AG04450 (cell line): ENCODE results near the gene INPP1. TPM values are rescaled to one million over a fixed set of nuclear protein-coding genes. Genes with fewer than 3 reads are reported as not detected.
"Not testable (repeated sequence)": the region's sequence is repeated elsewhere in the genome, so short reads cannot be mapped to it uniquely, and the experiment has no call there.

Source experiments
- CTCF ChIA-PET: fragments of 300-600, 350-600 bp; formaldehyde crosslinking; extraction: SDS; loops from one replicate; lab custom pipeline; 2022; ENCODE audit warnings: antibody characterized with exemption, inconsistent platforms; lab: Charles Lee
- POLR2A ChIA-PET: fragments of 350-600 bp; formaldehyde crosslinking; extraction: SDS; loops from one replicate; lab custom pipeline; 2021; ENCODE audit warnings: antibody characterized with exemption, inconsistent platforms; lab: Yijun Ruan, JAX
- DNase-seq: peaks from one replicate; pipeline ENCODE4 v3.0.0-alpha.2; 2011; ENCODE audit warnings: low read depth, low spot score
- H3K27ac ChIP-seq: one replicate; pipeline ENCODE4 v1.5.1; 2012; ENCODE audit warnings: low read depth, low read length, control low read depth
- H3K27me3 ChIP-seq: one replicate; pipeline ENCODE4 v1.6.0; 2012; ENCODE audit warnings: low read length; ENCODE audit not compliant: control insufficient read depth, insufficient read depth
- H3K4me3 ChIP-seq: 2 replicates; pipeline ENCODE4 v1.5.1; 2011; ENCODE audit warnings: mild to moderate bottlenecking, low read depth, low read length, control low read depth
- H3K9me3 ChIP-seq: 2 replicates; pipeline ENCODE4 v1.5.1; 2012; ENCODE audit warnings: low read length; ENCODE audit not compliant: control insufficient read depth, insufficient read depth
- CTCF ChIP-seq: IDR thresholded peaks from 2 replicates; pipeline ENCODE4 v1.5.1; 2011; ENCODE audit warnings: low read depth, low read length, control low read depth, inconsistent platforms
- polyA plus RNA-seq: library from polyadenylated mRNA; depleted of rRNA; stranded (reverse); fragments of >200 nt; gene quantifications from 2 replicates; pipeline ENCODE4 v1.2.3, GENCODE V29; 2011

INPP1 gene
- polyA plus RNA-seq, 1 experiment = 14.5 TPM

- Histone ChIP-seq H3K27ac (no peak overlapping the region), H3K4me3 (no peak overlapping the region), H3K27me3 (no peaks in the 10 kb centered on the region), H3K9me3 (no peaks in the 10 kb centered on the region)
- POLR2A ChIA-PET = no interaction called here
- TF ChIP-seq CTCF = no peak
- DNase-seq = no peak
- CTCF ChIA-PET = no interaction called here
These were observed 39.7 kb upstream of the INPP1 start for GRCh38 chr2:190303647-190304046.

GRCh38 chr2:190304404-190304803, 39.0 kb upstream of the INPP1 start:
- CTCF ChIA-PET = no interaction called here
- POLR2A ChIA-PET = no interaction called here
- no peak overlapping the region for H3K4me3 ChIP-seq
- DNase-seq = no peak
- no peaks in the 10 kb centered on the region for H3K9me3 ChIP-seq
- no peak overlapping the region for H3K27ac ChIP-seq
- TF ChIP-seq CTCF = no peak
- H3K27me3 ChIP-seq = no peaks in the 10 kb centered on the region

- Histone ChIP-seq H3K4me3 (no peak overlapping the region), H3K9me3 (no peaks in the 10 kb centered on the region), H3K27ac (no peak overlapping the region), H3K27me3 (no peaks in the 10 kb centered on the region)
- CTCF ChIA-PET = interaction anchor here (1.6 kb wide), 1 partner anchor 12 kb away, joined by 9 read pairs; the partner anchor contains the start of gene HIBCH
- TF ChIP-seq CTCF = no peak
- no peak for DNase-seq
- POLR2A ChIA-PET = no interaction called here
These were observed 35.4 kb upstream of the INPP1 start for GRCh38 chr2:190308031-190308430.

- H3K27me3 ChIP-seq = no peaks in the 10 kb centered on the region
- no peak for TF ChIP-seq CTCF
- no peak for DNase-seq
- POLR2A ChIA-PET = no interaction called here
- no peaks in the 10 kb centered on the region for H3K9me3 ChIP-seq
- no peak overlapping the region for H3K4me3 ChIP-seq
- H3K27ac ChIP-seq = no peak overlapping the region
- CTCF ChIA-PET = interaction anchor here (0.8 to 6.0 kb wide), 3 partner anchors 8 to 223 kb away, joined by 3 to 39 read pairs (median 7); partner anchors contain the start of gene HIBCH
These were observed 31.3 kb upstream of the INPP1 start for GRCh38 chr2:190311893-190312634.

- POLR2A ChIA-PET, DNase-seq, H3K27me3 ChIP-seq, H3K9me3 ChIP-seq, H3K4me3 ChIP-seq, H3K27ac ChIP-seq: not testable (repeated sequence)
- CTCF ChIA-PET = interaction anchor here (0.8 to 6.0 kb wide), 2 partner anchors 198 to 224 kb away, joined by 3 to 39 read pairs; no protein-coding TSS in a partner anchor
These were observed 30.8 kb upstream of the INPP1 start for GRCh38 chr2:190312635-190313025.
